Panc1 (cell line): ENCODE measurements around the gene ARHGEF18.

Source experiments
- CTCF ChIP-seq: fragments of 450-650 bp; IDR thresholded peaks from 2 replicates; pipeline ENCODE4 v1.5.1; 2017; ENCODE audit warnings: mild to moderate bottlenecking
- POLR2AphosphoS5 ChIP-seq: IDR thresholded peaks from 2 replicates; pipeline ENCODE4 v1.6.1; 2012; ENCODE audit warnings: mild to moderate bottlenecking, low read depth, low read length, moderate library complexity
- REST ChIP-seq, 2 experiments: IDR thresholded peaks; 2 replicates each; pipeline ENCODE4 v1.6.1; 2011 to 2012; ENCODE audit warnings: low read depth in 2 of 2, control low read depth in 1 of 2, low read length in 1 of 2, mild to moderate bottlenecking in 1 of 2, moderate library complexity in 1 of 2; ENCODE audit not compliant: insufficient read depth in 1 of 2
- SIN3A ChIP-seq: IDR thresholded peaks from 2 replicates; pipeline ENCODE4 v1.6.1; 2012; ENCODE audit warnings: low read depth, mild to moderate bottlenecking, low read length, moderate library complexity, borderline replicate concordance; ENCODE audit not compliant: insufficient read depth
- TCF7L2 ChIP-seq: IDR thresholded peaks from 2 replicates; pipeline ENCODE4 v1.6.1; 2011; ENCODE audit warnings: mild to moderate bottlenecking, low read depth, low read length, inconsistent platforms

GRCh38 chr19:7327802-7328201, 20.9 kb upstream of the ARHGEF18 start:
- TF ChIP-seq CTCF (no peak), POLR2AphosphoS5 (no peak), TCF7L2 (no peak), REST (IDR thresholded peaks at IDR 0.05; ENCODE audit: insufficient read depth in 1 of 2, low read depth in 2 of 2, low read length in 1 of 2) (no peak), SIN3A (no peak)
